BLaER1 treated with 17β-estradiol and CSF1 and Interleukin-3, amounts not matched to agents 10 nM and 100 nM (cell line): ENCODE data around the gene ITGB2.

ENCODE experiments used
- H3K27ac ChIP-seq, 11 experiments: shearing (Covaris generic); formaldehyde crosslinking; 2 replicates each; pipeline ENCODE4 v1.8.1; 2022
- H3K27me3 ChIP-seq, 11 experiments: shearing (Covaris generic); formaldehyde crosslinking; 2 replicates each; pipeline ENCODE4 v1.8.1; 2022
- H3K36me3 ChIP-seq, 11 experiments: shearing (Covaris generic); formaldehyde crosslinking; 2 replicates each; pipeline ENCODE4 v1.8.1; 2022
- H3K4me1 ChIP-seq, 10 experiments: shearing (Covaris generic); formaldehyde crosslinking; 2 replicates each; pipeline ENCODE4 v1.8.1; 2022
- H3K4me2 ChIP-seq, 11 experiments: shearing (Covaris generic); formaldehyde crosslinking; 2 replicates each; pipeline ENCODE4 v1.8.1; 2022
- H3K4me3 ChIP-seq, 10 experiments: shearing (Covaris generic); formaldehyde crosslinking; 2 replicates each; pipeline ENCODE4 v1.8.1; 2022
- H3K9ac ChIP-seq, 11 experiments: shearing (Covaris generic); formaldehyde crosslinking; 2 replicates each; pipeline ENCODE4 v1.8.1; 2022
- H3K9me3 ChIP-seq, 11 experiments: shearing (Covaris generic); formaldehyde crosslinking; replicated peaks in 1 of 11; 2 replicates each; pipeline ENCODE4 v1.8.1; 2022
- H4K20me1 ChIP-seq, 11 experiments: shearing (Covaris generic); formaldehyde crosslinking; 2 replicates each; pipeline ENCODE4 v1.8.1; 2022
- Cebpa-rat ChIP-seq, 11 experiments: shearing (Covaris generic); IDR thresholded peaks; 2 replicates each; pipeline ENCODE4 v1.8.1; 2022

ITGB2 gene

GRCh38 chr21:44900559-44901251 is 20.0 kb downstream of the ITGB2 start:
- peaks cover 0 to 100% (median 60%) of the 10 kb centered on the region in 11 experiments; a peak in 18 of 22 replicates for H4K20me1 ChIP-seq
- no peak overlapping the region for H3K27ac ChIP-seq
- peaks cover 0 to 9% (median 0%) of the 10 kb centered on the region in 11 experiments; a peak in 8 of 22 replicates for H3K9me3 ChIP-seq
- H3K4me3 ChIP-seq = no peak overlapping the region
- H3K9ac ChIP-seq = peak overlapping the region in 1 of 11 experiments; percentile 42; a peak in 1 of 22 replicates
- H3K36me3 ChIP-seq = peaks cover 47 to 100% (median 100%) of the 10 kb centered on the region in 11 experiments
- peaks cover 24 to 100% (median 68%) of the 10 kb centered on the region in 10 experiments for H3K4me1 ChIP-seq
- peak overlapping the region in 8 of 11 experiments; percentile 30 to 93 (median 39); a peak in 13 of 22 replicates for H3K4me2 ChIP-seq
- no peaks in the 10 kb centered on the region for H3K27me3 ChIP-seq
- no peak for TF ChIP-seq Cebpa-rat (IDR thresholded peaks at IDR 0.05)

DNA sequence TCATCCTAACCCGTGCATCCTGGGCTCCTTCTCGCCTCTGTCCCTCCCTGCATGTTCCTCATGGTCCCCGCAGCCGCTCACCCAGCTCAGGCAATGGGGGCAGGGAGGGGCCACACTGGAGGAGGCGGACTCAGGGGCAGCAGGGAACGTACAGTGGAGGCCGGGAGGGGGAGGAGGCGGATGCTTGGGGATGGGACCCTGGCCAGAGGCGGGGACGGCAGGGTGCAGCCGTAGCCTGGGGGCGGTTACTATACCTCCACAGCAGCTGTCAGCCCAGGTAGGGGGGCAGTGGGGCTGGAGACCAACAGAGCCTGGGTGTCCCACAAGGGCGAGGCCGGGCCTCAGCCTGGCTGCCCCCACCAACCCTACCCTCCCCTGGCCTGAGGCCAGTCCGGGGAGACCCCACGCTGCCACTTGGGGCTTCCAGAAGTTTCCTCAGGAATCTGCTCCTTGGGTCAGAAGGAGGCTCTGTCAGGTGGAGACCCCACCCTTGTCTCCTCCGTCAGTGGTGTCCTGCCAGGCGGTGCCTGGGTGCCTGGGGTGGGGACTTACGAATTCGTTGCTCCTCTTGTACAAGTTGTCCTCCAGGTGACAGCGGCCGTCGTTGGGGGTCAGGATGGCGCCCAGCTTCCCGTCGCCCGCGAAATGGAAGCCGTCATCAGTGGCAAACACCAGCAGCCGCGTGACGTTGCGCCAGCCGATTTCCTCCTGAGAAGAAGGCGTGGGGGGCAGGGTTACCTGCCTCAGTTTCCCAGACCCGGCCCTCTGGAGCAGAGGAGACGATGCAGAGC is 20.7 kb downstream of the ITGB2 start:
- peaks cover 0 to 96% (median 58%) of the 10 kb centered on the region in 11 experiments; a peak in 18 of 22 replicates for H4K20me1 ChIP-seq
- peak overlapping the region in 2 of 11 experiments; percentile 30 to 33; a peak in 1 of 22 replicates for H3K4me2 ChIP-seq
- no peak overlapping the region for H3K4me3 ChIP-seq
- no peak overlapping the region for H3K27ac ChIP-seq
- H3K36me3 ChIP-seq = peaks cover 47 to 100% (median 98%) of the 10 kb centered on the region in 11 experiments
- peaks cover 0 to 9% (median 0%) of the 10 kb centered on the region in 11 experiments; a peak in 8 of 22 replicates for H3K9me3 ChIP-seq
- no peaks in the 10 kb centered on the region for H3K27me3 ChIP-seq
- TF ChIP-seq Cebpa-rat (IDR thresholded peaks at IDR 0.05) = no peak
- H3K9ac ChIP-seq = peak overlapping the region in 1 of 11 experiments; percentile 42; a peak in 2 of 22 replicates
- peaks cover 23 to 100% (median 68%) of the 10 kb centered on the region in 10 experiments for H3K4me1 ChIP-seq

GRCh38 chr21:44898851-44899767 is 21.6 kb downstream of the ITGB2 start:
- Histone ChIP-seq H3K4me3 (no peak overlapping the region), H3K27me3 (no peaks in the 10 kb centered on the region), H3K4me1 (peaks cover 31 to 100% (median 70%) of the 10 kb centered on the region in 10 experiments), H3K9me3 (peaks cover 0 to 9% (median 0%) of the 10 kb centered on the region in 11 experiments; a peak in 8 of 22 replicates), H3K36me3 (peaks cover 47 to 100% (median 98%) of the 10 kb centered on the region in 11 experiments), H3K27ac (no peak overlapping the region), H3K9ac (no peak overlapping the region; a peak in 1 of 22 replicates), H4K20me1 (peaks cover 0 to 96% (median 56%) of the 10 kb centered on the region in 11 experiments; a peak in 18 of 22 replicates), H3K4me2 (peak overlapping the region in 3 of 11 experiments; percentile 29 to 81 (median 81); a peak in 5 of 22 replicates)
- no peak for TF ChIP-seq Cebpa-rat (IDR thresholded peaks at IDR 0.05)

DNA sequence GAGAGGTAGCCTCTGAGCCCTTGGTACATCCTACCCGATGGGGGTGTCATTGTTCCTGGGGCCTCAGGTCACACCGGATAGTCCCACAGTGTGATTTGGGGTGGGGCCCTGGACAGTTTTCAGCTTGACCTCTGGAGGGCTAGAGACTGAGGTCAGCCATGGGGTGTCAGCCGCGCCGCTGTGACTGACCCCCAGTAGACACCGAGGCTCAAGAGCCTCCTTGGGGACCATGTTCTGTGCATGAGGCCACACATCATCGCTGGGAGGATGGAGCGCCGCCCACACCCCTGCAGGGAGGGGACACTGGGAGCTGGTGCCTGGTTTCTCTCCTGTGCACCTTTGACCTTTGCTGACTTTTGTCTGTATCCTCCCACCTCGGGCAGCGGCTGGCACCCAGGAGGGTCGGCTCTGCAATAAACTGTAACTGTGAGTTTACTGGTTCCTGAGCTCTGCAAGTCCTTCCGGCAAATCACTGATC is 22.6 kb downstream of the ITGB2 start:
- TF ChIP-seq Cebpa-rat (IDR thresholded peaks at IDR 0.05) = no peak
- Histone ChIP-seq H3K4me3 (no peak overlapping the region), H3K9ac (peak overlapping the region in 1 of 11 experiments; percentile 42; a peak in 1 of 22 replicates), H3K36me3 (peaks cover 38 to 100% (median 92%) of the 10 kb centered on the region in 11 experiments), H3K4me1 (peaks cover 42 to 100% (median 71%) of the 10 kb centered on the region in 10 experiments), H4K20me1 (peaks cover 0 to 96% (median 46%) of the 10 kb centered on the region in 11 experiments; a peak in 18 of 22 replicates), H3K9me3 (peaks cover 0 to 9% (median 0%) of the 10 kb centered on the region in 11 experiments; a peak in 8 of 22 replicates), H3K27ac (no peak overlapping the region), H3K27me3 (no peaks in the 10 kb centered on the region), H3K4me2 (peak overlapping the region in 6 of 11 experiments; percentile 7 to 81 (median 63); a peak in 11 of 22 replicates)

GRCh38 chr21:44897326-44898010 is 23.2 kb downstream of the ITGB2 start:
- Histone ChIP-seq H4K20me1 (peaks cover 0 to 92% (median 46%) of the 10 kb centered on the region in 11 experiments; a peak in 18 of 22 replicates), H3K36me3 (peaks cover 32 to 99% (median 89%) of the 10 kb centered on the region in 11 experiments), H3K27ac (no peak overlapping the region), H3K4me3 (no peak overlapping the region), H3K9ac (peak overlapping the region in 3 of 11 experiments; percentile 11 to 42 (median 27); a peak in 3 of 22 replicates), H3K9me3 (peaks cover 0 to 6% (median 0%) of the 10 kb centered on the region in 11 experiments; a peak in 7 of 22 replicates), H3K4me2 (peak overlapping the region in 6 of 11 experiments; percentile 7 to 81 (median 63); a peak in 11 of 22 replicates), H3K27me3 (no peaks in the 10 kb centered on the region), H3K4me1 (peaks cover 48 to 100% (median 73%) of the 10 kb centered on the region in 10 experiments)
- no peak for TF ChIP-seq Cebpa-rat (IDR thresholded peaks at IDR 0.05)

DNA sequence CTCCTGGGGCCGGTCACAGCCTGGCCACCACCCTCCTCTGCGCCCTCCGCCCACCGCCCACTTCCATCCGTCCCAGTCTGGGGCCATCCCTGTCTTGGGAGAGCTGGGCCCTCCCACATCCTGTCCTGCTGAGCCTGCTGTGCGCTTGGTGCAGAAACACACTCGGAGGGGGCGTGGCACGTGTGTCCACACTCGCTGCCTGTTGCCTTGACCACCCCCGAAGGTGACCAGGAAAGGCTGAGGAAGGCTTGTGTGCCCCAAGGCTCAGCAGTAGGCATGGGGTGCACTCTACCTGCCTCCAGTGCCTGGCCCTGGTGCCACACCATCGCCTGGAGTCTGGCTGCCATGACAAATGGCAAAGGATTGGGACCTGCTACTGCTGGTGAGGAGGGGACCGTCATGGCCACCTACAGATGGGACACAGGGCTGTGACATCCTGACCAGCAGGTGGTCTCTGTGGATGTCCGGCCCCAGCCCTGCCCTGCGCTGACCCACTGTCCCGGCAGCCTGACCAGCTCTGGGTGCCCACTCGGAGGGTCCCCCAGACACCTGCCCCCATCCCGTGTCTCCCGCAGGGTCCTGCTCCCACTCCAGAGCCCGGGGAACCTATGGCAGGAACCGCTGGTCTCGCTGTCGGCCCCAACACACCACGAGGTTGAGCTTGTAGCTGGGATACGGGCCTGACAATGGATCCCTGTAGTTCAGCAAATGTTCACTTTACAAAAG is 24.0 kb downstream of the ITGB2 start:
- peak overlapping the region in 5 of 11 experiments; percentile 29 to 81 (median 80); a peak in 10 of 22 replicates for H3K4me2 ChIP-seq
- H4K20me1 ChIP-seq = peaks cover 0 to 92% (median 46%) of the 10 kb centered on the region in 11 experiments; a peak in 18 of 22 replicates
- H3K27me3 ChIP-seq = no peaks in the 10 kb centered on the region; a peak in 1 of 22 replicates
- H3K9ac ChIP-seq = peak overlapping the region in 3 of 11 experiments; percentile 11 to 42 (median 27); a peak in 2 of 22 replicates
- no peak overlapping the region for H3K27ac ChIP-seq
- TF ChIP-seq Cebpa-rat (IDR thresholded peaks at IDR 0.05) = no peak
- H3K4me3 ChIP-seq = no peak overlapping the region
- H3K36me3 ChIP-seq = peaks cover 24 to 99% (median 89%) of the 10 kb centered on the region in 11 experiments
- no peaks in the 10 kb centered on the region for H3K9me3 ChIP-seq
- peaks cover 55 to 100% (median 76%) of the 10 kb centered on the region in 10 experiments for H3K4me1 ChIP-seq

DNA sequence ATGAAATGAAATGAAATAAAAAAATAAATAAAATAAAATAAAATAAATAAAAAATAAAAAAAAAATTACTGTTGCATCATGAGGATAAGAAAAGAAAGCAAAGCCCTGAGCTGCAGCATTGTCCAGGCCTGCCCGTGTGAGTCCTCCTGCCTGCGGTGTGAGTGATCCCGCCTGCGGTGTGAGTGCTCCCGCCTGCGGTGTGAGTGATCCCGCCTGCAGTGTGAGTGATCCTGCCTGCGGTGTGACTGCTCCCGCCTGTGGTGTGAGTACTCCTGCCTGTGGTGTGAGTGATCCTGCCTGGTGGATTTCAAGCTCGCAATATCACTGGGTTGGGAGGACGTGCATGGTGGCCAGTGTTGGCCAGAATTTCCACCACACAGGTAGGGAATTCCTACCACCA is 24.8 kb downstream of the ITGB2 start:
- H3K4me2 ChIP-seq = peak overlapping the region in 5 of 11 experiments; percentile 44 to 81 (median 80); a peak in 7 of 22 replicates
- H4K20me1 ChIP-seq = peaks cover 0 to 92% (median 37%) of the 10 kb centered on the region in 11 experiments; a peak in 17 of 22 replicates
- H3K27ac ChIP-seq = no peak overlapping the region
- H3K9me3 ChIP-seq = no peaks in the 10 kb centered on the region
- H3K36me3 ChIP-seq = peaks cover 17 to 99% (median 89%) of the 10 kb centered on the region in 11 experiments; a peak in 21 of 22 replicates
- no peak overlapping the region for H3K9ac ChIP-seq
- H3K27me3 ChIP-seq = no peaks in the 10 kb centered on the region; a peak in 1 of 22 replicates
- TF ChIP-seq Cebpa-rat (IDR thresholded peaks at IDR 0.05) = no peak
- H3K4me3 ChIP-seq = no peak overlapping the region
- H3K4me1 ChIP-seq = peaks cover 56 to 100% (median 81%) of the 10 kb centered on the region in 10 experiments
